ENCODE measurements around the gene HPCAL1.

HPCAL1 gene

DNA sequence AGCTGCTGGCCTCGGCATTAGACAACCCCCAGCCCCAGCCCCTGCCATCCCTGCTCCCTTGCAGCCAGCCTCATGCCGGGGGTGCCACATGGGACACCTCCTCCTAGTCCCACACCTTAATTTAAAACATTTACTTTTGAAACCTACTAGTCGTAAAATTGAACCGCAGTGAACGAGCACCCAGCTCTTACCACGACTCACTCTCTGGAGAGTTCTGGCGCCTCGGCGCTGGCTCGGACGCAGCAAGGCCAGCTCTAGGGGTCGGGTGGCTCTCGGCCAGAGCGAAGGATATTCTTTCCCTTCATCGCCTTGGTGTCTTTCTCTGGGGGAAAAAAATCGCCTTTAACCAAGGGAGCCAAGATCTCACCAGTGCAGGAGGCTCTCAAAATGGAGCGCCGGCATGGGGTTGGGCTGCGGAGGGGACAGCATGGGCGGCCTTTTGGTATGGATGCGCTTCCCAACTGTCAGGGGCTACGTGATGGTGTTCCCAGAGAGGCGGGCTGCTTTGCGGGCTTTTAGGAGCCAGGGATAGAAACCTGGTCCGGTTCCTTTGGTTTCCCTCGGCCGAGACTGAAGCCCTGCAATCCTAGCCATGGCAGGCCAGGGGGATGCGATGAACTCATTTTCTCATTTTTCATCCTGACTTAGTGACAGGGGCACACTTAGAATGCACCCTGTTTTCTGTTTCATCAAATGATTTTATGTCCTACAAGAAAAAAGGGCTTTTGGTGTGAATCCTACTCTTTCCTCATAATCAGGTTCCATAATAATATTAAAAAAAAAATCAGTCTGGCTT, 2.0 kb downstream of the HPCAL1 start:
- no peak for DNase-seq

DNA sequence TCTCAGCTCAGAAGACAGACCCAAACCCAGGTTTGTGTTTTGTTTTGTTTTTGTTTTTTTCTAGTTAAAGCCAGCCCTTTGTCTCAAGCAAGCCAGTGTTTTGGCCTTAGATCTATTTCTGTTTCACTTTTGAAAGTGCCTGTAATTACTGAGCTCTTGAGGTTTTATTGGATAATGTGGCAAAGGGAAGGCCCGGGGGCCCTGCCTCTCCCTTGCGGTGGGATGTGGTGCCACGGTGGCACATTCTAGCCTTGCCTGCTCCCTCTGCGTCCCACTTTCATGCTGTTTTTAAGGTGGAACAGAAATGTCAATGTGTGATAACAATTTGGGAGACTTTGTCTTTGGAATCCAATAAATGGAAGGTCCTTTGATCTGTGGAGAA, 2.5 kb downstream of the HPCAL1 start:
- peak; percentile 60 for DNase-seq

DNA sequence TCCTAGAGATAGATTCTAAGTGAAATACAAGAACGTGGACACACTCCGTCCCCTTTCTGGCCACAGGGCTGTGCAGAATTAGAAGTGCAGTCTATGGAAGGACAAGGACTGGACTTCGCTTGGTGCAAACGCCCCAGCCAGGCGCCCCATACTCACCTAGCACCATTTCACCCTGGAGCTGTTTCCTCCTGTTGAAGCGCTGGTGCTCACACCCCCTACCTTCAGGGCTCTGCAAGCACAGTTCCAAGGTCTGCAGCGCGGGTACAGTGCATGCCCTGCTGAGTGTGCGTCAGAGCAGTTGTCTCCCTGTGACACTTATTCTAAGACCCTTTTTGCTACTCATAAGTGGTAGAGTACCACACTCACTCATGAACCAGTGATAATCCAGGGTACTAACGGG, 3.0 kb downstream of the HPCAL1 start:
- DNase-seq, result peak; percentile 56 to 67

DNA sequence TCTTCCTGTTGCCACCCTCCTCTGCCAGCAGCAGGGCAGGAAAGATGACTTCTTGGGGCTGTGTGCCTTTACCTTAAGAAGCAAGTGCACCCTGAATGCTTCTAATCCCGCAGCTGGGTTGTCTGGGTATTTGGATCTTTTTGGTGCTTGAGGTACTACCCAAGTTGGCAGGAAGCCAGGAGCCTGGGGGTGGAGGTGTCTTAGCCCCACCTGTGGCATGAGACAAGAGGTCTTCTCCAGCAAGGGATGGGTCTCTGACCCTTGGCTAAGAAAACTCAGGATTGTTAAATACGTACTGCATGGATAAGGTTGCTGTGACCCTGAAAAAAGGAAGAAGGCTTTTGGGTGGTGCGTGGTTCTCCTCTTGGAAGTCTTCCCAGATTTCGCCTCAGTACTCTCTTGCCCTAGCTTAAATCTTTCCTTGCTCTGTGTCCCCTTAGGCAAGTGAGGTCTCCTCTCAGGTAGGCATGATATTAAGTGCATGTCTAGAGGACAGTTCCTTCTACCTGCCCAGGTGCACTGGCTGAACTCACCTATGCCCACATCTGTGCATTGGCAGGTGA, 4.3 kb downstream of the HPCAL1 start:
- DNase-seq, result no peak

DNA sequence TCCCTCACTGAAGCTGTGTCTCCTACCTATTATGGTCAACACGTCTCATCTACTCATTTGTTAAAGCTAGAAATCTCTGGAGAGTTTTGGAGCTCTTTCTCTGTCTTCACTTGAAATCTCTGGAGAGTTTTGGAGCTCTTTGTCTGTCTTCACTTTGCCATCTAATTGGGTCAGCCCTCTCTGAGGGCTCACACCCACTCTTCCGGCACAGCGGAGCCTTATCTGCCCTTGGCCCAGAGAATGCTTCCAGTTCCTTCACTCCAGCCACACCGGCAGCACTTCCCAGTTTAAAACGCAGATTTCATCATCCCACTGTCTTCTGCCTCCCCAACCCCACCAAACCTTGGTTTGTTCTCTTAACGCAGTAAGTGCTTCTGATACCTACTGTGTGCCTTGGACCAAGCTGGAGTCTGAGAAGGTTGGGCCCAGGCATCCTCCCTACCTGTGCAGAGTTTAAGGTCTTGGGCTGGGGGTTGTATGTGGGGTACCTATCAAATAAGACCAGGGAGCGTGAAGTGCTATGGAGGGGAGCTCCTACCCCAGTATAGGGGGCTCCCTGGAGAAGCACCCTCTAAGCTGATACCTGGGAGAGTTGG, 5.0 kb downstream of the HPCAL1 start:
- DNase-seq, result no peak

DNA sequence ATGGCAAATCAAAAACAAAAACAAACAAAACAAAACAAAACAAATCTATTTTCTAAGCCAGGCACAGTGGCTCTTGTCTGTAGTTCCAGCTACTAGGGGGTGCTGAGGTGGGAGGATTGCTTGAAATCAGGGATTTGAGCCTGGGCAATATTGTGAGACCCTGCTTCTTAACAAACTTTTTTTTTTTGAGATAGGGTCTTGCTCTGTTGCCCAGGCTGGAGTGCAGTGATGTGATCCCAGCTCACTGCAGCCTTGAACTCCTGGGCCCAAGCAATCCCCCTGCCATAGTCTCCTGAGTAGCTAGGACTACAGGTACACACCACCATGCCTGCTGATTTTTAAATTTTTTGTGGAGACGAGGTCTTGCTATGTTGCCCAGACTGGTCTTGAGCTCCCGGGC, 6.2 kb downstream of the HPCAL1 start:
- no peak for DNase-seq

DNA sequence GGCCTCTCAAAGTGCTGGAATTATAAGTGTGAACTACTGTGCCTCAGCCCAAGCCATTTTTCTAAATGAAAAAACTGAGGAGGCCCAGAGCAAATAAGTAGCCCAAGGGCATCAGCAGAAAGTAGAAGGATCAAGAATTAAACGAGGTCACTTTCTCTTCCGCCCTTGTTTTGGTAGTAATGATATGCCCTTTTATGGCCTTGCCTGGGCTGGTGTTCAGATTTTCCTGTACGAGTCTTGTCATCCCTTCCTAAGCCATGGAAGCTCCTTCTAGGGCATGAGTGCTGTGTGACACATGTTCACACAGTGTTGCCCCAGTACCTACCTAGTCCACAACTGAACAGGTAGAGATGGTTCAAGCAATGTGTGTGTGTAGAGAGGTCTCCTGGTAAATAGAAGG, 6.6 kb downstream of the HPCAL1 start:
- DNase-seq, result no peak

DNA sequence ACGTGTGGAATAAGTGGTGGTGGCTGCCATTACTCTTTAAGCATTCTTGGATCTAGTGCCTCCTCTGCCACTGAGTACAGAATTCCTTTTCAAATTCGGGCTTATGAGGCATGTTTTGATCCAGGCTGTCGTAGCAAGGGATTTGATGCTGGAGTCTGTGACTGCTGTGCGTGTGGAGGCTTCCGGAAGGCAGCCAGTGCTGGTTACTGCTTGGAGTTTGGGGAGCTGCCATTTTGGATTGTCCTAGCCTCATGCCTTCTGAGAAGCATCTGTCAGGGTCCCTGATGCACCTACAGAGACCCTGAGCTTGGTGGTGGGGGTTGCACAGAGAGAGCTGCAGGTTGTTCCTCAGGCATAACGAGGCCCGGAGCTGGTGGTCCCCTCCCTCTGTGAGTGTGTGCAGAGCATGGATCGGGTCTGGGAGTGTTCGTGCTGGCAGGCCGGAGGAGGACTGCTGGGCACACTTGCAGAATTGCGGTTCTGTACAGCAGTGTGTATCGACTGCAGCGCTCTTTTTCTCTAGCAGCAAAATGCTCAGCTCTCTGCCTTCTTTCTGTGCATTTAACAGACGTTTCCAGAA, 7.7 kb downstream of the HPCAL1 start:
- DNase-seq, result no peak

DNA sequence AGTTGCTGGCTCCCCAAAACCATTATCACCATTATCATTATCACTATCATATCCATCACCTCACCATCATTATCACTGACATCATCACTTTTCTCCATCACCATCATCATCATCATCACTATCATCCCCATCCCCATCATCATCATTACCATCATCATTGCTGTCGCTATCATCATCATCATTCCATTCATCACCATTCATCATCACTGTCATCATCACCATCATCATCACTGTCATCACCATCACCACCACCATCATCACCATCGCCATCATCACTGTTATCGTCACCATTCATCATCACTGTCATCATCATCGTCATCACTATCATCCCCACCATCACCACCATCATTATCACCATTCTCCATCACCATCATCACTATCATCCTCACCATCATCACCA, 9.0 kb downstream of the HPCAL1 start:
- no peak for DNase-seq

DNA sequence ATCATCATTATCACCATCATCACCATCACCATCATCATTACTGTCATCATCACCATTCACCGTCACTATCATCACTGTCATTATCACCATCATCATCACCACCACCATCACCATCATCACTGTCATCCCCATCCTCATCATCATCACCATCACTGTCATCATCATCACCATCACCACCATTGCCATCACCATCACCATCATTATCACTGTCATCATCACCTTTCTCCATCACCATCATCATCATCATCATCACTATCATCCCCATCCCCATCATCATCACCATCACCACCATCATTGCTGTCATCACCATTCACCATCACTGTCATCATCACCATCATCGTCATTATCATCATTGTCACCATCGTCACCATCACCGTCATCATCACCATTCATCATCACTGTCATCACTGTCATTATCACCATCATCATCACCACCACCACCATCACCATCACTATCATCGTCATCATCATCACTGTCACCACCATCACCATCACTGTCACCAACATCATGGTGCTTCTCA, 9.8 kb downstream of the HPCAL1 start:
- DNase-seq, result no peak

DNA sequence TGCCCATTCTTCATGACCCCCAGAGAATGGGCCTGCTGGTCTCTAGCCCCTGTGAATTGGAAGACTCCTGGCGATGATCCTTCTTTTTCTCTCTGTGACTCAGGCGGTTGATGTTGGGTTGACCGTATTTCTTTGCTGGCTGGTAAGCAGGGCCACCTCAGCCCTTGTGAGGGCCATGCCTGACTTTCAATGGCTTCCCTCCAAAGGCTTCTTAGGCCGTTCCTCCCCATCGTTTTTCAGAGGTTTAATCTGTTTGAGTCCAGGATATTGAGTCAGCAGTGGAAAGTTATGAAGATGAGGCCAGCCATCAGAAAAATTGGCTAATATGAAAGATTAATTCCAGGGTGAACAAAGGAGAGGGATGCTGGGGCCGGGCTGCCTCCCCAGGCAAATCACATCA, 13.6 kb downstream of the HPCAL1 start:
- no peak for DNase-seq

DNA sequence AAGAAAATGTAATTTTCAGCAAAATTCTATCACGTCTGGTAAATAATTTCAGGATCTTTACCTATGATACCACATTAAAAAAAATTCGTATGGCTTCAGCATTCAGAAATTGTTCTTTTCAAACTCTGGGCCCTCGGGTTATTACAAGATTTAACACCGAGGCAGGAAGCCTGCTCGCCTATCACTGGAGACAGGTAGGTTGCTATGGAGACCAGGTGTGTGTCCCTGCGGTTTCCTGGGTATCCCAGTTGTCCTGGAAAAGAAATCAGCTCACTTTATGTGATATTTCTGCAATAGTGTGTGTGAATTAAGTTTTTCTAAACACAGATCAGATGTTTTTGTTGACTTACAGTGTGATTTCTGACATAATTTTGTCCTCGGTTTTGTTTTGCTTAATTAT, 14.2 kb downstream of the HPCAL1 start:
- DNase-seq, result no peak

DNA sequence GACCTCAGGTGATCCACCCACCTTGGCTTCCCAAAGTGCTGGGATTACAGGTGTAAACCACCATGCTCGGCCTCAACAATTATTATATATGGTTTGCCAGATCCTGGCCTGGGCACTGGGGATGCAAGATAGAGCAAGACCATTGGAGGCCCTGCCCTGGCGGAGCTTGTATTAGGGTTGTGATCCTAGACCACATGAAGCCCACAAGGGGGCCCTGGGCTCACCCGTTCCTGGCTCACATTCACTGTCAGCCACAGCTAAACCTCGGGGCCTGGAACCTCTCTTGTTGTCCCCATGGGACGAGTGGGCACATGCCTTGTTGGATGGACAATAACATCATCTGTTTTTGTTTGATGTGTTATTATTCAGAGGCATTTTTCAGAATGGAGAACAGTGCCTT, 14.9 kb downstream of the HPCAL1 start:
- DNase-seq, result no peak

DNA sequence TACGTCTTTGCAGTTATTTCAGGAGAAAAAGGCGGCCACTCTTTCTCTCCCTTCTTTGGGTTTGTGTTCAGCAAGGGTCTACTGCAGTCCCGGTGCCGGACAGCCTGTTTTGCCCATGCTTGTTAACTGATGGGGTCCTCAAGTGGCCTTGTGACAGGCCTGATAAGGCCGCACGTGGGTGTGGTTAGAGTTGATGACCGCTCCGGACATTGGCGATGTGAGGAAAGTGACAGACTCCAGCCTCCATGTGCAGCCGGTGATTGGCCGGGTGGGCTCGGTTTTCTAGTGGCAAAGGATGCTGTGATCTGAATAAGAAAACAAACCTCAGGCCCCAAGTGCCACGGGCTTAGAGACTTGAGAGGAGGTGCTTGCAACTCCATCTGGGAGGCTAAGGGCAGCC, 15.6 kb downstream of the HPCAL1 start:
- DNase-seq, result no peak

DNA sequence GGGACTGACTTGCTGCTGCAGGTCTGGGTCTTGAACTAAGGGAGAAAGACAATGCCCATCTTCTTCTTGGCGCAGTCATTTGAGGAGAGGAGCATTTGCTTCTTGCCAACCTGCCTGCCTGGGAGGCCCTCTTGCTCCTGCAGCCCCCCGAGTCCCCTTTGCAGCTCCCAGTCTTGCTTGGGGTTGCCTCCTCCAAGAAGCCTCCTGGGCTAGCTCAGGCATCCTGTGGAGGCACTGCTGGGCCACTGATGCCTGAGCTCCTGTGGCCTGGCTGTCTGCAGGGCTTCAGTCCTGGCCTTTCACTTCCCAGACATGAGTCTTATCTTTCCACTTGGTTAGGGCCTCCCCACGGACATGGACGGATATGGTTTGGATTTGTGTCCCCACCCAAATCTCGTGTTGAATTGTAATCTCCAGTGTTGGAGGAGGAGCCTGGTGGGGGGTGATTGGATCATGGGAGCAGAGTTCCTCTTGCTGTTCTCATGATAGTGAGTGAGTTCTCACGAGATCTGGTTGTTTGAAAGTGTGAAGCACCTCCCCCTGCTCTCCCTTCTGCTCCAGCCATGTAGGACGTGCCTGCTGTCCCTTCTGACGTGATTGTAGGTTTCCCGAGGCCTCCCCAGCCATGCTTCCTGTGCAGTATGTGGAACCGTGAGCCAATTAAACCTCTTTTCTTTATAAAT, 17.3 kb downstream of the HPCAL1 start:
- DNase-seq, result no peak

DNA sequence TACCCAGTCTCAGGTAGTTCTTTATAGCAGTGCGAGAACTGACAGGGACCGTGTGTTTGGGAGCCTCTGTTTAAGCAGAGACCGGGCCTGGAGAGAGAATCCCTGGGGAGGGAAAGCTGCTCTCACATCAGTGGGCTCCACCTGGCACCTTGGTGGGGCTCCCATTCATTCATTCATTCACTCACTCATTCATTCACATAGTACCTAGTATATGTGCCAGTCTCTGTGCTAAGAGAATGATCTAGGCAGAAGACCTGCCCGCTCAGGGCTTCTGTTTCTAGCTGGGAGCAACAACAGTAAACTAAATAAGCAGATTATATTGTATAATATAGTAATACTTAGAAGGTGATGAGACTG, 17.8 kb downstream of the HPCAL1 start:
- DNase-seq, result no peak

DNA sequence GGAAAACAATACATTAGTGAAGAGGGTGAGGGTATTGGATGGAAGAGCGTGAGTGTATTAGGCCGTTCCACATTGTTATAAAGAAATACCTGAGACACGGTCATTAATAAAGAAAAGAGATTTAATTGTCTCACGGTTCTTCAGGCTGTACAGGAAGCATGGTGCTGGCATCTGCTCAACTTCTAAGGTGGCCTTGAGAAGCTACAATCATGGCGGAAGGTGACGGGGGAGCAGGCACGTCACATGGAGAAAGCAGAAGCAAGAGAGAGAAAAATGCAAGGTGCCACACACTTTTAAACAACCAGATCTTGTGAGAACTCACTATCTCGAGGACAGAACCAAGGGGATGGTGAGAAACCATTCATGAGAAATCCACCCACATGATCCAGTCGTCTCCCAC, 18.2 kb downstream of the HPCAL1 start:
- DNase-seq, result no peak

DNA sequence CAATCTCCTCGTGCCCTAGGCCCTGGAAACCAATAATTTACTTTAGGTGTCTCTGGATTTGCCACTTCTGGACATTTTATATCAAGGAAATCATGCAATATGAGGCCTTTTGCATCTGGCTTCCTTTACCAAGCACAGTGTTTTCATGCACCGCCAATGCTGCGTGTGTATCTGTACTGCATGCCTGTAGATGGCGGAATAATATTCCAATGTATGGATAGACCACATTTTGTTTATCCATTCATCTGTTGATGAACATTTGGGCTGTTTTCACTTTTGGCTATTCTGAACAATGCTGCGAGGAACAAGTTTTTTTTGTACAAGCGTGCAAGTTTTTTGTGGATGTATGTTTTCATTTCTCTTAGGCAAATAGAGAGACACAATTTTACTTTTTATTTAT, 18.9 kb downstream of the HPCAL1 start:
- no peak for DNase-seq

DNA sequence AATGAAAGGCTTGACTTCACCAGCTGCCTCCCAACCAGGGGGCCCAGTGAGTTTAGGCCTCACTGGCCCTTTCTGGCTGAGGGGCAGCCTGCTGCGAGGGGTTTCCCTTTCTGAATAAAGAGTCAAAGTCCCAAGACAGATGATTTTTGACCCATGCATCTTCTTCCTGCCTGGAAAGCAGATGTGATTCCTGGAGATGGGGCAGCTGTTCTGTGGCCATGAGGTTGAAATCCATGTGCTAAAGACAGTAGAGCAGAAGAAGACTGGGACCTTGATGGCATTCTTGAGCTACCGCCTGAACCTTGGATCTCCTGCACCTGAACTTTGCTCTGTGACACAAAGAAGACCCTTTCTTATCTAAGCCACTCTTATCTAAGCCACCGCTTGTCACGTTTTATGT, 19.8 kb downstream of the HPCAL1 start:
- DNase-seq, result no peak

DNA sequence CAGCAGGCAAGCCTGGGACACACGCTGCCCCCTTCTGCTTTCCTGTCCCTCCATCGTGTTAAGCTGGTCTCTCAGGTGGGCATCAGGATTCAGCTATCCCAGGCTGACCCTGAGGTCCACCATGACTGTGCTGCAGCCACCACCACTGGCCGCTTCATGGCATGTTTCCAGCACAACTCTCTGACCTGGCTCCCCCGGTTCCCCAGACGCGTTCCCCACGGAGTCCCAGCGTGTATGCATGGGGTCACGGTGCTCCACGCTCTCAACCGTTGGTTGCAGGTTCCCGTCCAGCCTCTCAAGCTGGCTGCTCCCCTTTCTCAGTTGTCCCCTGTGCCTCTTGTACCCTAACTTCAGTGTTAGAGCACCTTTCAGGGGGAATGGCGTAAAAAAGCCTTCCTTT, 20.3 kb downstream of the HPCAL1 start:
- DNase-seq, result no peak

DNA sequence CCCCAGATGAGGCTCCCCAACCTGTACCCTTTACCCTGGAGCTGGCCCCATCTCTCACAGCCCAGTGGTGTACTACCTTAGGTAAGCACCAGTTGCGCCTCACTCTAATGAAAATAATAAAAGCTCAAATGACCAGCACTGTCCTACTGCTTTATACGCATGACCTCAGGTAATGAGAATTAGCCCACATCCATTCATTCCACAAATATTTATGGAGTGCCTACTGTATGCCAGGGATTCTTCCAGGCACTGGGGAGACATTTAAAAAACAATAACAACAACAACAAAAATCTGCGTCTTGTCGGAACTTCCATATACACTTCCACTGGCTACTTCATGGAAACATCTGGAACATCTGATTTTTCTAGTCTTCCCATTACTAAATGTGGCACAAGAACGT, 20.8 kb downstream of the HPCAL1 start:
- no peak for DNase-seq

DNA sequence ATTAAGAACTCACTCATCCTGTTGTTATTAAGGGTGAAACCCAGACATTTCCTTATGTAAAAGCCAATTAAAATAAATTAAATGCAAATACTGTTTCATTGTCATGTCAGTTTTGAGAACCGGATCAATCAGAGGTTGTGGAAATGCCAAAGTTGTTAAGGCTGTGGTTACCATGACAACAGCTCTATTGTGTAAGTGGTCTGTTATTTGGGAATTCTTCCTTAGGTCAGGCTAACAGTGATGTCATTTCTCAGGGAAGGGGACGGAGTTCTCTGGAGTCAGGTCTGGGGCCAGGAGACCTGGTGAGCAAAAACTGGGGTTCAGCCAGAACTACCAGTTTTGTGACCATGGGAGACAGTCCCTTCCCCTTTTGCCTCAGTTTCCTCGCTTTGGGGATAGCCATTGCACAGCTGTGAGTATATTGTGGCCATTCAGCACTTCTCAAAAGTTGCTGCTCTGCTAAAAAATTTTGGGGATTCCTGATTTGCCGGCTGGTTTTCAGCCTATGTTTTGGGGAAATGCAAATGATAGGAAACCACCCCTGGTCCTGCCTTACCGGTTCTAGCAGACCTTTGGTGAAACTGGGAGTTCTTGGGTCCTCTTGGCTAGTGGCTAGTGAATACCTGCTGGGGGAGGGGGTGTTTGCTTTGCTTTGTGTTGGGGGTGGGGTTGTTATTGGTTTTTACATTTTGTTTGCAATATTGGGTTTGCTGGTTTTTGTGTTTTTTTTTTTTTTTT, 21.6 kb downstream of the HPCAL1 start:
- no peak for DNase-seq

Data from activated T-cell treated with anti-CD3 and anti-CD28 coated beads, Interleukin-2, amount 50 U/mL, for 48 hours (primary cell).